ENCODE data around the gene SLC2A4RG. TPM values are rescaled to one million over a fixed set of nuclear protein-coding genes. Genes with fewer than 3 reads are reported as not detected.
A peak's percentile ranks its signal among the peaks of the same experiment; 100 is the strongest.
"Not testable (repeated sequence)": the region's sequence is repeated elsewhere in the genome, so short reads cannot be mapped to it uniquely, and the experiment has no call there.

The SLC2A4RG gene
- total RNA-seq, 1 donor from 2014 or later, result 65.6 TPM

- FAIRE-seq (no peak), DNase-seq (ENCODE audit: low read depth) (peak; percentile 12)
- H3K27ac Mint-ChIP-seq (ENCODE audit: unreplicated experiment), result peak overlapping the region; percentile 41
These were observed 35.8 kb downstream of the SLC2A4RG start for GRCh38 chr20:63775096-63775978.

GRCh38 chr20:63776875-63777274 is 37.3 kb downstream of the SLC2A4RG start:
- not testable (repeated sequence) for DNase-seq (ENCODE audit: low read depth); H3K27ac ChIP-seq (ENCODE audit: low read depth, low read length); H3K9me3 ChIP-seq (ENCODE audit: insufficient read depth, low read depth, low read length); H3K4me1 ChIP-seq (ENCODE audit: insufficient read depth, low read length); H3K4me2 ChIP-seq (ENCODE audit: low read length); H3K79me2 ChIP-seq (ENCODE audit: insufficient read depth, low read length); H3K27me3 Mint-ChIP-seq (ENCODE audit: low read depth, unreplicated experiment); H3K4me3 Mint-ChIP-seq (ENCODE audit: unreplicated experiment); H3K36me3 Mint-ChIP-seq (ENCODE audit: low read depth, unreplicated experiment); FAIRE-seq; H3K36me3 ChIP-seq (ENCODE audit: insufficient read depth, low read length); H3K4me3 ChIP-seq (ENCODE audit: insufficient read depth, low read depth, low read length); H2AFZ ChIP-seq (ENCODE audit: low read depth, low read length); H3K27me3 ChIP-seq (ENCODE audit: insufficient read depth, low read length); H3K27ac Mint-ChIP-seq (ENCODE audit: unreplicated experiment); H3K9me3 Mint-ChIP-seq (ENCODE audit: unreplicated experiment); H3K9ac ChIP-seq (ENCODE audit: low read length)
- peaks cover 14% of the 10 kb centered on the region for H3K4me1 Mint-ChIP-seq (ENCODE audit: low read depth, unreplicated experiment)
- peaks cover 12% of the 10 kb centered on the region for H4K20me1 ChIP-seq (ENCODE audit: insufficient read depth, low read length)

More at GRCh38 chr20:63775096-63775978, 35.8 kb downstream of the SLC2A4RG start:
- Histone ChIP-seq H3K9me3 (ENCODE audit: insufficient read depth, low read depth, low read length) (no peaks in the 10 kb centered on the region), H2AFZ (ENCODE audit: low read depth, low read length) (peak overlapping the region; percentile 84), H3K4me3 (ENCODE audit: insufficient read depth, low read depth, low read length) (peak overlapping the region; percentile 44), H3K27me3 (ENCODE audit: insufficient read depth, low read length) (no peaks in the 10 kb centered on the region), H4K20me1 (ENCODE audit: insufficient read depth, low read length) (peaks cover 12% of the 10 kb centered on the region), H3K4me1 (ENCODE audit: insufficient read depth, low read length) (peaks cover 8% of the 10 kb centered on the region), H3K36me3 (ENCODE audit: insufficient read depth, low read length) (no peaks in the 10 kb centered on the region), H3K79me2 (ENCODE audit: insufficient read depth, low read length) (peaks cover 7% of the 10 kb centered on the region), H3K27ac (ENCODE audit: low read depth, low read length) (no peak overlapping the region), H3K4me2 (ENCODE audit: low read length) (peak overlapping the region; percentile 87), H3K9ac (ENCODE audit: low read length) (peak overlapping the region; percentile 60)
- peaks cover 14% of the 10 kb centered on the region for H3K4me1 Mint-ChIP-seq (ENCODE audit: low read depth, unreplicated experiment)
- H3K4me3 Mint-ChIP-seq (ENCODE audit: unreplicated experiment), result peak overlapping the region; percentile 45
- H3K9me3 Mint-ChIP-seq (ENCODE audit: unreplicated experiment), result no peaks in the 10 kb centered on the region
- TF ChIP-seq EZH2 (IDR thresholded peaks at IDR 0.05; ENCODE audit: insufficient read depth, low read length) (no peak), CTCF (IDR thresholded peaks at IDR 0.05; ENCODE audit: insufficient read depth, low read depth, low read length) (peak; percentile 42)
- H3K36me3 Mint-ChIP-seq (ENCODE audit: low read depth, unreplicated experiment), result peaks cover 5% of the 10 kb centered on the region
- no peaks in the 10 kb centered on the region for H3K27me3 Mint-ChIP-seq (ENCODE audit: low read depth, unreplicated experiment)

GRCh38 chr20:63777614-63778013 is 38.0 kb downstream of the SLC2A4RG start:
- Histone ChIP-seq H3K9me3 (ENCODE audit: insufficient read depth, low read depth, low read length) (no peaks in the 10 kb centered on the region), H4K20me1 (ENCODE audit: insufficient read depth, low read length) (peaks cover 12% of the 10 kb centered on the region), H3K36me3 (ENCODE audit: insufficient read depth, low read length) (no peaks in the 10 kb centered on the region), H3K27me3 (ENCODE audit: insufficient read depth, low read length) (no peaks in the 10 kb centered on the region), H3K9ac (ENCODE audit: low read length) (no peak overlapping the region), H3K4me2 (ENCODE audit: low read length) (peak overlapping the region; percentile 37), H3K4me3 (ENCODE audit: insufficient read depth, low read depth, low read length) (no peak overlapping the region), H3K79me2 (ENCODE audit: insufficient read depth, low read length) (peaks cover 7% of the 10 kb centered on the region), H3K27ac (ENCODE audit: low read depth, low read length) (no peak overlapping the region), H2AFZ (ENCODE audit: low read depth, low read length) (no peak overlapping the region), H3K4me1 (ENCODE audit: insufficient read depth, low read length) (peaks cover 8% of the 10 kb centered on the region)
- Mint-ChIP-seq H3K27ac (ENCODE audit: unreplicated experiment) (peak overlapping the region; percentile 48), H3K9me3 (ENCODE audit: unreplicated experiment) (no peaks in the 10 kb centered on the region), H3K27me3 (ENCODE audit: low read depth, unreplicated experiment) (no peaks in the 10 kb centered on the region), H3K4me3 (ENCODE audit: unreplicated experiment) (no peak overlapping the region), H3K4me1 (ENCODE audit: low read depth, unreplicated experiment) (peaks cover 14% of the 10 kb centered on the region), H3K36me3 (ENCODE audit: low read depth, unreplicated experiment) (peaks cover 5% of the 10 kb centered on the region)
- DNase-seq (ENCODE audit: low read depth), result no peak
- TF ChIP-seq CTCF (IDR thresholded peaks at IDR 0.05; ENCODE audit: insufficient read depth, low read depth, low read length) (no peak), EZH2 (IDR thresholded peaks at IDR 0.05; ENCODE audit: insufficient read depth, low read length) (no peak)
- FAIRE-seq, result no peak
